ENCODE measurements around the gene VCAN.
"Not testable (repeated sequence)": the region's sequence is repeated elsewhere in the genome, so short reads cannot be mapped to it uniquely, and the experiment has no call there.

The VCAN gene

DNA sequence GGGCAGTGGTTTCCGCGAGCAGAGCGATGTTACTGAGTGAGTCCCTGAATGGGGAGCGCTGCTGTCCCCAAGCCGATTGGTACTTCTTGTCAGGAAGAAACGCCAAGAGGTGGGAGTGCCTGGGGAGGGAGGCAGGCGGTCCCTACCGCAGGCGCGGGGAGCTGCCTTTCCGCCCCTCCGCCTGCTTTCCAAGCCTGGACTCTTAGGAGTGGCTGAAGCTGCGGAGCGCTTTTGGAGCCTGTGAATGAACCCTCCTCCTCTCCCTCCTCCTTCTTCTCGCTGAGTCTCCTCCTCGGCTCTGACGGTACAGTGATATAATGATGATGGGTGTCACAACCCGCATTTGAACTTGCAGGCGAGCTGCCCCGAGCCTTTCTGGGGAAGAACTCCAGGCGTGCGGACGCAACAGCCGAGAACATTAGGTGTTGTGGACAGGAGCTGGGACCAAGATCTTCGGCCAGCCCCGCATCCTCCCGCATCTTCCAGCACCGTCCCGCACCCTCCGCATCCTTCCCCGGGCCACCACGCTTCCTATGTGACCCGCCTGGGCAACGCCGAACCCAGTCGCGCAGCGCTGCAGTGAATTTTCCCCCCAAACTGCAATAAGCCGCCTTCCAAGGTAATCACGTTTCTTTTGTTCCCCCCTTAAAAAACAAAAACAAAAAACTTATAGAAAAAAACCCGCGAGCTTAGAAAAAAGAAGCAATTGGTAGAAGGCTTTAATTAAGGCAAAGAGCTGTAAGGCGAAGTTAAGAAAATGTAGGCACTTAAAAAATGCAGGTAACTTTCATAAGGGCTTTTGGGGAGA is at the start of gene VCAN:
VCAN (plus strand) TSS at position 340 of the 808 bp plus-strand sequence. CDS start 11,775 bp downstream, outside the sequence.
- DNase-seq (ENCODE audit: low spot score) = no peak

DNA sequence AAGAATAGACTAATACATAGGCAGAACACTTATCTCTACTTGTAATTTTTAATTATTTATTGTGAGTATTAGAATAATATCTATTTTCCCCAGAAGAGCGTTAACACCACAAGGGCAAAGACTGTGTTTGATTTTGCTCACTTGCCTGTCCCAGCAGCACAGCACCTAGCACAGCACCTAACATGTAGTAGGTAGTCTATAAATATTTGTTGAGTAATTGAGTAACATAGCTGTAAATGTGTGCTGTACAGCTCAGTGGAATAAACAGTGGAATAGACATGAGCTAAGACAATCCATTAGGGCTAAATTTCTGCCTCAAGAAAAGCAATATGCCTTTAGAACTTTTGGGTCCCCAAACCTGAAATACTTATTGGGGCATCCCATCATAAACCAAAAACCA is 49.3 kb upstream of the VCAN start:
- no peak for DNase-seq (ENCODE audit: low spot score)

GRCh38 chr5:83426855-83427254 is 44.7 kb upstream of the VCAN start:
- DNase-seq (ENCODE audit: low spot score) = no peak

- DNase-seq (ENCODE audit: low spot score) = no peak
These were observed 43.4 kb upstream of the VCAN start for GRCh38 chr5:83428126-83428525.

GRCh38 chr5:83428890-83429289 is 42.7 kb upstream of the VCAN start:
- no peak for DNase-seq (ENCODE audit: low spot score)

DNA sequence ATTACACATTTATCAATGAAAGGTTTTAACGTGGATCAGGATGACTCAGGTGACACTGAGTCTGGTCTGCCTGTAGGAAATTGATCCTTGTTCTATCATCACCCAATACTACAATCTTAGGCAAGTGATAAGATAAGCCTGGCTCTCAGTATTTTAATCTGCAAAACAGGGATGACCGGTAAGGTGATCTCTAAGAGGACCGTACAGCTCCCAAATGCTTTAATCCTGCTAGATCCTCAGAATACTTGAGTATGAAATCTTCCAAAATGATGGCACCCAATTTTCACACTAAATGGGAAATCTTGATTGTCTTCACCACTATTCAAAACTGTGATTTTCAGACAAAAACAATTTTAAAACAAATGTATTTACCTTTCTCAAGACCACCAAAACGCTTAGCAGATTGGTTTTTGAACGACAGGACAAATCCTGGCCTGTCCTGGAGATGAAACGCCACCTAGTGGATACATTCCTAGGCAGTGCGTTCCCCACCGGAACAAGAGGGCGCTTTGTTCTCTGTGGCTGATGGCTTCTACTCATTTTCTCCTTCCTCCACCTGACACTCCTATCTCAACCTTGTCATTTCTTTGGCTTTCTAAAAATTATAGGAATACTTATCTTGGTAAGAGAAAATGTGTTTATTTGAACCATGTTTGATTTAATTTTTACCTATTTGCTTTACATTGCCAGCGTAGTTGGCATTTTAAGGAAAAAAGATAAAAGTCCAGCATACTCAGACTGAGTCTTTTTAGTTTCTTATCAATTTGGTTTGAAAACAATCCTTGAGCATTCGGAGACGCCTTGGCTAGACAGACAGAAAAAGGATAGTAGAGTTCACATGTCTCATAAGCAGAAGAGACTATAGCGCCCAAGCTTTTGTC is 41.2 kb upstream of the VCAN start:
- peak; percentile 71 for DNase-seq (ENCODE audit: low spot score)

DNA sequence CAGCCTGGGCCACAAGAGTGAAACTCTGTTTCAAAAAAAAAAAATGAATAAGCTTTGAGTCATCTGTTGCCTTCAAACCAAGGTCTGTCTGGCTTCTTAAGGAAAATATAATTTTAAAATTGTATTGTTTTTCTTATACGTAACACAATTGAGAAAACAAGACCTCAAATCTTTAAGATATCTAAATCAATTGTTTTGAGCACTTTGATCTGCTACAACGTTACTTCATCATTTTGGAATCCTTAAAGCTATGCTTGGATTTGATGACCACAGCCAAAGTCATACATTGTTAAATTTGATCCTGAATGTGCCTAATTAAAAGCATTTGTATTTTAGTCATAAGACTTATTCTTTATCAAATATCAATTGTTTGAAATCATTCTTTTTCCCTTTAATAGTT is 37.7 kb upstream of the VCAN start:
- no peak for DNase-seq (ENCODE audit: low spot score)

DNA sequence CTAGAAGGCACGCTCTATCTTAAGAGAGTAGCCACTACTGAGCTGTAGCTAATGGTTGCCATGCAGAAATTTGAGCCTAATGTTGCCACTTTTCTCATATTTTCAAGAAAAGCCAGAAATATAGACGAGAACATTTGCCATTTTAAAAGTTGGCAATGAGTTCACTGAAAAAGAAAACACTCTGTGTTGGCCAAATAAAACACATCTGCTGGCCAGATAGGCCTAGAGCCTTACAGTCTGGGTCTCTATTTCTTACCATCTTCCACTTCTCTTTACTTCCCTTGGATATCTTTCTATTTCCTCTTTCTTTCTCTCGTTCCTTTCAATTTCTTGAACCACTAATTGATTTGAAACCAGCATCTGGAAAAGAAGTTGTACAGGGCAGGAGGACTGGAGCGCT is 36.6 kb upstream of the VCAN start:
- no peak for DNase-seq (ENCODE audit: low spot score)

DNA sequence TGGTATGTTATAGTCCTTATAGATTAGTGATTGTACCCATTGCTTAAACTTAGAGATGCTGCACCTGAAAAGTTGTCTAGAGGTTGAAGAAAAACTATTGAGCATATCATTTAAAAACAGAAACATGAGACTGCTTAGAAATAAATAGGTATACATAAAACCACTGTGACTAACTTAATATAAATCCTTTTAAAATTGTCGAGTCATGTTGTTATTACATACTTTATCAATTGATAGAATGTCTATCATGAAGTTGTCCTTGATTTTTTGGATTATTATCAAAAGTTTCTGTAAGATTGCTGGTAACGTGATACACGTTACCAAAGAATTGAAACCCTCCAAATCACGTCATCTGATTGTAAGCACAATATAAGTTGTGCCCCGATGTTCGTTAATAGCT is 35.3 kb upstream of the VCAN start:
- DNase-seq (ENCODE audit: low spot score) = no peak

DNA sequence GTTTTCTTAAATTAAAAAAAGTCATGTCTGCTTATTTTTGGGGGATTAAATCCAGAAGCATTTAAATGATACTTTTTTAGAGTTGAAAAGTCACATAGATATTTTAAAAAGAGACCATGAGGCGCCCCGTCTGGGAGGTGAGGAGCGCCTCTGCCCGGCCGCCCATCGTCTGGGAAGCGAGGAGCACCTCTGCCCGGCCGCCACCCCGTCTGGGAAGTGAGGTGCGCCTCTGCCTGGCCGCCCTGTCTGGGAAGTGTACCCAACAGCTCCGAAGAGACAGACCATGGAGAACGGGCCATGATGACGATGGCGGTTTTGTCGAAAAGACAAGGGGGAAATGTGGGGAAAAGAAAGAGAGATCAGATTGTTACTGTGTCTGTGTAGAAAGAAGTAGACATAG is 33.8 kb upstream of the VCAN start:
- not testable (repeated sequence) for DNase-seq (ENCODE audit: low spot score)

- DNase-seq (ENCODE audit: low spot score) = no peak
These were observed 30.7 kb upstream of the VCAN start for GRCh38 chr5:83440826-83441225.

DNA sequence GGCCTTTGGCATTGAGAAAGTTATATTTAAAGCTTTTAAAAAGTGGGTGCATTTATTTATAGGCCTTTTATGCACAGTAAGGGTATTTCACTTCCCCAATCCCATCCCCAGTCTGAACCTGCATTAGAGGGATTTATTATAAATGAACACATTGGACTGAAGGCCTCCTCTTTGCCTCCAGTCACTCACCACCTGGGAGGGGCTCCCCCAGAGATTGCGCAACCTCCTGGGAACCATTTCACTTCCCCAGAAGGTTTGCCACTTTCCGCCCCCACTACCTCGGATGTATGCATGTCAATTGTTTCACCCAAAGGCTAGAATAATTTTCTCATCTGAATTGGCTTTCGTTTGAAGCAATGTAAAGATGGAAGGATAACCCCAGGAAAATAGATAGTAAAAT is 29.8 kb upstream of the VCAN start:
- DNase-seq (ENCODE audit: low spot score) = no peak

DNA sequence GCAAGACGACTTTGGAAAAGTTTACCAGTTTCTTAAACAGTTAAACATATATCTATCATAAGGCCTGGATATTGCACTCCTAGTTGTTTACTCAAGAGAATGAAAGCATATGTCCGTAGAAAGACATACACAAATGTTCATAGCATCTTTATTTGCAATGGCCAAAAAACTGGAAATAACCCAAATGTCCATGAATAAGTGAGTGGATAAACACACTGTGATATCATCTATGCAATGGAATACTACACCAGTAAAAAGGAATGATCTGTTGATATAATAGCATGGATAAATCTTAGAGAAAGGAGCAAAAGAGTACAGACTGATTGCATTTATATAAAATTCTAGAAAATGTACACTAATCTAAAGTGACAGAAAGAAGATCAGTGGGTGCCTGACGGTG is 28.0 kb upstream of the VCAN start:
- no peak for DNase-seq (ENCODE audit: low spot score)

DNA sequence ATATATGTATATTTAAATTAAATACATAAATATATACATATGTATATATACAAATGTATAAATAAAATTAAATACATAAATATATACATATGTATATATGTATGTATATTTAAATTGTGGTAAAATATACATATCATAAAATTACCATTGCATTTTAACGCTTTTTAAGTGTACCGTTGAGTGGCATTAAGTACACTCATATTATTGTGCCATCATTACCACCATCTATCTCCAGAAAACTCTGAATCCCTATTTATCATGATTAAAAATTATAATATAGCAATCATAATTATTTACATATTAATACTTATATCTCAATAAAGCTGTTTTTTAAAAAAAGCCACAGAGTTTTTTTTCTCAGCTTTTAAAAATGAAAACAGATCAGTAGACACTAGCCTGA is 27.1 kb upstream of the VCAN start:
- no peak for DNase-seq (ENCODE audit: low spot score)

- no peak for DNase-seq (ENCODE audit: low spot score)
These were observed 25.1 kb upstream of the VCAN start for GRCh38 chr5:83446253-83446947.

DNA sequence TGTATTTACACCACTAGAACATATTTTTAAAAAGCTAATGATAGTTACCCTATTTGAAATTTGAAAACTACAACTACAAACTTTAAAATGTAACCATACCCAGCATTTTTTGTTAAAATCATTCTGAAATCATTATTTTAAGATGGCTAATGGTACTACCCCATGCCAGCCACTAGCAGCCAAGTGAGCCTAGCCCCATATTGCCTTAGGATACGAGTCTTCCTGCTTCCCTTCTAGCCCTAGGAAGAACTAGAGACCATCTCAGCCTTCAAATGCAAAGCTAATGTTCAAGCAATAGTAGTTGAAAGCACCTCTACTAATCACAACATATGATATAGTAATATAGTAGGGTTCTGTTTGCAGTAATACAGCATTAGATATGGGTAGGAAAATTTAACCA is 24.0 kb upstream of the VCAN start:
- DNase-seq (ENCODE audit: low spot score) = no peak

- no peak for DNase-seq (ENCODE audit: low spot score)
These were observed 21.2 kb upstream of the VCAN start for GRCh38 chr5:83450183-83450966.

- DNase-seq (ENCODE audit: low spot score) = no peak
These were observed 20.6 kb upstream of the VCAN start for GRCh38 chr5:83450967-83451248.

DNA sequence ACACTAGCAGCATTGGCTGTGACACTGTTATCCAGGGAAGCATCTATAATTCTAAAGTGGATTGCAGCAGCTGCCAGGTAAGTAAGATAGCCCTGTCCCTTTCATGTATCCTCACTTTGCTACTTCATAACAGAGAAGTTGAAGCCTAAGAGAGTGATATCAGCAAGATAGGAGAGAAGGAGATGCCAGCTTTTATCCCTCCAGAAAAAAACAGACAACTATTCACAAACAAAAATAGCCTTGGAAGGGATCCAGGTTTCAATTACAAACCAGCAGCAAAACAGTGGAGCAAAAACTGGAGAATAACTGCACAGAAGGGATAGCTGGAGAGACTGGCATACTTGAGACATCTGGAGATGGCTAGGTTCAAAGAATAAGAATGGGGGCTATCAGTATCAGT is 19.6 kb upstream of the VCAN start:
- no peak for DNase-seq (ENCODE audit: low spot score)

GRCh38 chr5:83453937-83454336 is 17.6 kb upstream of the VCAN start:
- no peak for DNase-seq (ENCODE audit: low spot score)

DNA sequence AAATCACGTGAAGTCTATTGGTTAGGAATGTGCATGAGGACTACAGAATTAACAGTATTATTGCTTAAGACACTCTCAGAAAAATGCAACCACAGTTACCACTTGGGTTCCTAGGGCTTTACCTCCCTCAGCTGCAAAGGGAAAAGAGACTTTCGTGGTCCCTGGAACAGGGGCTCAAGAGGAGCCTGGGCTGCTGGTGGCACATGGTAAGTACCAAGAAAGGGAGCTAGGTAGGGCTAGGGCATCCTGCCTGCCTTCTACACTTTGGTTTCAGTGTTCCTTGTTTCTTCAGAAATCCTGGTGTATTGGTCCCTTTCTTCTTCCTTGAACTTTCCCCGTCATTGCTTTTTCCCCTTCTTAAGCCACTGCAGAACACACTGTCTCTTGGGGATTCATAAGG is 7.3 kb upstream of the VCAN start:
- no peak for DNase-seq (ENCODE audit: low spot score)

- DNase-seq (ENCODE audit: low spot score) = no peak
These were observed 4.0 kb upstream of the VCAN start for GRCh38 chr5:83467371-83468035.
